NCI-H1930 (cell line): ENCODE data around the gene TGFB2.

Experiments used
- DNase-seq, 2 experiments: peaks; one replicate each; lab custom pipeline; 2025; lab: John Stamatoyannopoulos, UW

The TGFB2 gene

GRCh38 chr1:218425647-218426342 is 80.7 kb downstream of the TGFB2 start:
- no peak for DNase-seq

- DNase-seq = no peak
Measured at GRCh38 chr1:218426343-218426657, 81.2 kb downstream of the TGFB2 start.

- no peak for DNase-seq
Measured at GRCh38 chr1:218429301-218429700, 84.2 kb downstream of the TGFB2 start.

GRCh38 chr1:218430346-218430745 is 85.2 kb downstream of the TGFB2 start:
- no peak for DNase-seq

GRCh38 chr1:218430822-218431221 is 85.7 kb downstream of the TGFB2 start:
- no peak for DNase-seq

- no peak for DNase-seq
Measured at GRCh38 chr1:218431476-218431875, 86.3 kb downstream of the TGFB2 start.

- no peak for DNase-seq
Measured at GRCh38 chr1:218433744-218434143, 88.6 kb downstream of the TGFB2 start.

GRCh38 chr1:218435528-218435927 is 90.4 kb downstream of the TGFB2 start:
- no peak for DNase-seq

- no peak for DNase-seq
Measured at GRCh38 chr1:218436346-218436745, 91.2 kb downstream of the TGFB2 start.

- DNase-seq = no peak
Measured at GRCh38 chr1:218436997-218437396, 91.9 kb downstream of the TGFB2 start.

- DNase-seq = no peak
Measured at GRCh38 chr1:218439541-218440295, 94.6 kb downstream of the TGFB2 start.

- DNase-seq = no peak
Measured at GRCh38 chr1:218443255-218443654, 98.1 kb downstream of the TGFB2 start.

GRCh38 chr1:218444173-218444572 is 99.0 kb downstream of the TGFB2 start:
- no peak for DNase-seq

GRCh38 chr1:218444588-218444987 is 99.5 kb downstream of the TGFB2 start:
- DNase-seq = no peak

- DNase-seq = no peak
Measured at GRCh38 chr1:218447010-218447689, 102.0 kb downstream of the TGFB2 start.

GRCh38 chr1:218451415-218451814 is 106.3 kb downstream of the TGFB2 start:
- no peak for DNase-seq

- no peak for DNase-seq
Measured at GRCh38 chr1:218454700-218455282, 109.7 kb downstream of the TGFB2 start.

- DNase-seq = no peak
Measured at GRCh38 chr1:218456444-218456843, 111.3 kb downstream of the TGFB2 start.

- no peak for DNase-seq
Measured at GRCh38 chr1:218459450-218459849, 114.3 kb downstream of the TGFB2 start.

GRCh38 chr1:218459878-218460711 is 115.0 kb downstream of the TGFB2 start:
- no peak for DNase-seq

- no peak for DNase-seq
Measured at GRCh38 chr1:218461351-218461750, 116.2 kb downstream of the TGFB2 start.

- no peak for DNase-seq
Measured at GRCh38 chr1:218462116-218462515, 117.0 kb downstream of the TGFB2 start.
